K562 (cell line): ENCODE data around the gene AKT2. TPM values are rescaled to one million over a fixed set of nuclear protein-coding genes. Genes with fewer than 3 reads are reported as not detected.

Source experiments
- FOXA3 ChIP-seq, 2 experiments: fragments of 450-650 bp in 1 of 2; sonication (generic) in 1 of 2; formaldehyde crosslinking; IDR thresholded peaks in 1 of 2; conservative IDR thresholded peaks in 1 of 2; 2 replicates each; pipeline versions ENCODE4 v1.4.0 to v1.8.0; 2020 to 2022; ENCODE audit warnings: mild to moderate bottlenecking in 2 of 2, missing genetic modification reagents in 1 of 2
- FOXJ3 ChIP-seq: sonication (generic); formaldehyde crosslinking; IDR thresholded peaks from 2 replicates; pipeline ENCODE4 v1.4.0; 2020; ENCODE audit warnings: mild to moderate bottlenecking, missing genetic modification reagents
- HCFC1 ChIP-seq: IDR thresholded peaks from 2 replicates; pipeline ENCODE4 v1.6.1; 2012; ENCODE audit warnings: low read depth, low read length, improper control_type of control experiment
- HMG20A ChIP-seq: fragments of 450-650 bp; formaldehyde crosslinking; conservative IDR thresholded peaks from 2 replicates; pipeline ENCODE4 v1.4.0; 2020; ENCODE audit warnings: mild to moderate bottlenecking, mixed read lengths
- HMGXB4 ChIP-seq: sonication (generic); formaldehyde crosslinking; IDR thresholded peaks from 2 replicates; pipeline ENCODE4 v1.8.1; 2023; ENCODE audit warnings: mild to moderate bottlenecking, missing genetic modification reagents
- KAT2B ChIP-seq: IDR thresholded peaks from one replicate; pipeline ENCODE4 v1.6.1; 2012; ENCODE audit warnings: low read depth, mild to moderate bottlenecking, control low read depth, inconsistent platforms, low read length, moderate library complexity
- NR3C1 ChIP-seq: sonication (generic); formaldehyde crosslinking; IDR thresholded peaks from 2 replicates; pipeline ENCODE4 v1.8.1; 2022; ENCODE audit warnings: missing genetic modification reagents
- PHF8 ChIP-seq: fragments of 200-600 bp; sonication (generic); IDR thresholded peaks from 2 replicates; pipeline ENCODE4 v1.6.1; 2012; ENCODE audit warnings: mixed run types, mild to moderate bottlenecking, inconsistent platforms, low read length, moderate library complexity, borderline replicate concordance
- RAD21 ChIP-seq, 2 experiments: fragments of 250-450 bp in 1 of 2; fragments of 450-650 bp in 1 of 2; sonication (Bioruptor Pico) in 1 of 2; formaldehyde crosslinking in 1 of 2; IDR thresholded peaks in 1 of 2; conservative IDR thresholded peaks in 1 of 2; 2 replicates each; pipeline versions ENCODE4 v1.4.0 to v1.8.0; 2020 to 2022; ENCODE audit warnings: mild to moderate bottlenecking in 2 of 2, moderate library complexity in 1 of 2
- RBM34 ChIP-seq: fragments of 200-400 bp; formaldehyde crosslinking; IDR thresholded peaks from 2 replicates; pipeline ENCODE4 v1.6.1; 2018; ENCODE audit warnings: low read length, borderline replicate concordance; ENCODE audit not compliant: insufficient read depth
- SMARCA5 ChIP-seq: fragments of 450-650 bp; IDR thresholded peaks from 2 replicates; pipeline ENCODE4 v1.6.1; 2016
- TRIM28 ChIP-seq: fragments of 450-650 bp; IDR thresholded peaks from 2 replicates; pipeline ENCODE4 v1.6.1; 2017
- ZNF124 ChIP-seq: sonication (generic); formaldehyde crosslinking; IDR thresholded peaks from 2 replicates; pipeline ENCODE4 v1.8.1; 2022; ENCODE audit warnings: missing genetic modification reagents
- ZNF3 ChIP-seq: fragments of 250-450 bp; sonication (Bioruptor Pico); IDR thresholded peaks from 2 replicates; pipeline ENCODE4 v1.5.0; 2021; ENCODE audit warnings: mild to moderate bottlenecking, moderate library complexity
- ZNF347 ChIP-seq: fragments of 450-650 bp; formaldehyde crosslinking; IDR thresholded peaks from 2 replicates; pipeline ENCODE4 v1.4.0; 2020; ENCODE audit warnings: low read depth, mild to moderate bottlenecking, moderate library complexity
- ZNF609 ChIP-seq: sonication (generic); formaldehyde crosslinking; IDR thresholded peaks from 2 replicates; pipeline ENCODE4 v1.8.1; 2023; ENCODE audit warnings: missing genetic modification reagents, mild to moderate bottlenecking, borderline replicate concordance
- ZNF695 ChIP-seq: fragments of 450-650 bp; formaldehyde crosslinking; IDR thresholded peaks from 2 replicates; pipeline ENCODE4 v1.4.0; 2020; ENCODE audit warnings: mild to moderate bottlenecking, moderate library complexity
- ZNF780A ChIP-seq: fragments of 250-450 bp; sonication (Bioruptor Pico); IDR thresholded peaks from 2 replicates; pipeline ENCODE4 v1.5.0; 2021; ENCODE audit warnings: mild to moderate bottlenecking
- ZSCAN32 ChIP-seq: fragments of 450-650 bp; formaldehyde crosslinking; IDR thresholded peaks from 2 replicates; pipeline ENCODE4 v1.4.0; 2020; ENCODE audit warnings: mild to moderate bottlenecking, moderate library complexity
- polyA plus RNA-seq, 8 experiments: library from polyadenylated mRNA; depleted of rRNA in 4 of 8; stranded (reverse) in 5 of 8; unstranded in 3 of 8; fragments of >200 nt; fragmentation: Nextera tagmentation in 2 of 8; fragmentation: Illumina TruSeq in 1 of 8; extraction: Ambion mirVana in 2 of 8; extraction: Trizol in 1 of 8; gene quantifications; 2 replicates each; pipeline versions ENCODE4 v1.2.1 to v1.2.3, GENCODE V29; 2011 to 2014; ENCODE audit warnings: inconsistent platforms in 1 of 8, missing spikeins in 1 of 8
- total RNA-seq, 7 experiments: library from RNA; depleted of rRNA in 6 of 7; stranded (reverse); fragments of >200 nt in 6 of 7; fragmentation: Illumina TruSeq in 2 of 7; extraction: Trizol in 2 of 7; gene quantifications; 2 replicates each; pipeline versions ENCODE4 v1.2.1 to v1.2.3, GENCODE V29; 2011 to 2021; ENCODE audit warnings: low replicate concordance in 1 of 7
- TF ChIP-seq, protein P1 (sequence below): sonication (generic); formaldehyde crosslinking; IDR thresholded peaks from 2 replicates; pipeline ENCODE4 v1.8.1; 2023; ENCODE audit warnings: mild to moderate bottlenecking, missing genetic modification reagents

The AKT2 gene
- total and polyA plus RNA-seq, 9 of the 15 experiments (the other 6 are each of a cell fraction or from before 2014, with no cell fraction given) = 1.1 to 132 (median 67.7) TPM

DNA sequence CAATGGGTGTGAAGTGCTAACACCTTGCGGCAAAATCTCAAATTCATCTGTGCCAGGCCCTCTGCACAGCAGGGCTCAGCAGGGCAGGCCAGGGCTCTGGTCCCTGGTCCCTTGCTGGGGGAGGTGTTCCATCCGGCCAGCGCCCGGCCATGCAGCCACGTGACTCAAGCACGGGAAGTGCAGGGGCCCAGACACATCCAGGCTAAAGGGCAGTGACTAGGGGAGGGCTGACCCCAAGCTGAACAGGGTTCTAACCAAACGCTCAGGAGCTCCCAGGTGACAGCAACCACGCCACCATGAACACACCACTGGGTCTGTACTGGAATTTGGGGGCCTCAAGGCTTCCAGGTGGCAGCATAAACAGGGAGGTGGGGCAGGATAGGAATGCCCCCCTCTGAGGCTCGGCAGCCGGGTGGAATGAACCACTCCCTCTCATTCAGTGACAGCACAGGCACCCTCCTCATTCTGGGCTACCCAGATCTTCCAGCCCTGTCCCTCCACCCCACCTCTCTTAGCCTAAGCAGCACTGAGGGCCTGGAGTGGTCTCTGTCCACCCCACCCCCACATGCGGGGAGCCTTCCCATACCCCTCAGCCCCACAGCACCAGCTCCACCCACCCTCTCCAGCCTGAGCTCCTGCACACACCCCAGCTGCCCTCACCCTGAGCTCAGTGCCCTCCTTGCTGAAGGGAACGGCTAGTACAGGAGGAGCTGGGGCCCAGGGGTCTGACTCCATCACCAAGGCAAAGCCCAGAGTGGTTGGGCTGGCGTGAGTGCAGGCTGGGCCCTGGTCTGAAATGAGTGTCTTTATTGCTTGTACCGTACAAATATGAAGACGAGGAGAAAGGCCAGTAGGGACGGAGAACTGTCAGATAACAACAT, 53.4 kb downstream of the AKT2 start (continued):
- no peak for TF ChIP-seq ZNF609 (CRISPR knock-in tag)
- peak; percentile 22; the same call in 1 of the 2 replicates for TF ChIP-seq PHF8
- no peak for TF ChIP-seq HMG20A (CRISPR knock-in tag)
- TF ChIP-seq ZNF780A (CRISPR knock-in tag) = no peak
- no peak for TF ChIP-seq KAT2B
- no peak for TF ChIP-seq ZNF695
- TF ChIP-seq ZNF347 (CRISPR knock-in tag) = no peak
- TF ChIP-seq HCFC1 = no peak
- no peak for TF ChIP-seq ZNF124 (CRISPR knock-in tag)
- TF ChIP-seq SMARCA5 = no peak
- TF ChIP-seq TRIM28 = no peak
- no peak for TF ChIP-seq FOXJ3 (CRISPR knock-in tag)
- no peak for TF ChIP-seq HMGXB4
- no peak for TF ChIP-seq ZSCAN32 (CRISPR knock-in tag)
- no peak for TF ChIP-seq RBM34
- TF ChIP-seq ZNF3 = no peak
- no peak for TF ChIP-seq RAD21 (CRISPR knock-in tag; conservative IDR thresholded peaks at IDR 0.05 in 1 of 2, IDR thresholded peaks at IDR 0.05 in 1 of 2)
- no peak for TF ChIP-seq FOXA3 (CRISPR knock-in tag; conservative IDR thresholded peaks at IDR 0.05 in 1 of 2, IDR thresholded peaks at IDR 0.05 in 1 of 2)
- TF ChIP-seq NR3C1 = no peak
- TF ChIP-seq, protein P1, sequence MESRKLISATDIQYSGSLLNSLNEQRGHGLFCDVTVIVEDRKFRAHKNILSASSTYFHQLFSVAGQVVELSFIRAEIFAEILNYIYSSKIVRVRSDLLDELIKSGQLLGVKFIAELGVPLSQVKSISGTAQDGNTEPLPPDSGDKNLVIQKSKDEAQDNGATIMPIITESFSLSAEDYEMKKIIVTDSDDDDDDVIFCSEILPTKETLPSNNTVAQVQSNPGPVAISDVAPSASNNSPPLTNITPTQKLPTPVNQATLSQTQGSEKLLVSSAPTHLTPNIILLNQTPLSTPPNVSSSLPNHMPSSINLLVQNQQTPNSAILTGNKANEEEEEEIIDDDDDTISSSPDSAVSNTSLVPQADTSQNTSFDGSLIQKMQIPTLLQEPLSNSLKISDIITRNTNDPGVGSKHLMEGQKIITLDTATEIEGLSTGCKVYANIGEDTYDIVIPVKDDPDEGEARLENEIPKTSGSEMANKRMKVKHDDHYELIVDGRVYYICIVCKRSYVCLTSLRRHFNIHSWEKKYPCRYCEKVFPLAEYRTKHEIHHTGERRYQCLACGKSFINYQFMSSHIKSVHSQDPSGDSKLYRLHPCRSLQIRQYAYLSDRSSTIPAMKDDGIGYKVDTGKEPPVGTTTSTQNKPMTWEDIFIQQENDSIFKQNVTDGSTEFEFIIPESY (CRISPR knock-in tag) = no peak
